Breast epithelium (tissue), 4 donors: ENCODE data around the gene HSPG2. TPM values are rescaled to one million over a fixed set of nuclear protein-coding genes. Genes with fewer than 3 reads are reported as not detected.
"Not testable (repeated sequence)": the region's sequence is repeated elsewhere in the genome, so short reads cannot be mapped to it uniquely, and the experiment has no call there.

ENCODE experiments used
- DNase-seq, 2 donors: peaks; one replicate each; pipeline ENCODE4 v3.0.0-alpha.2; 2019; ENCODE audit warnings: low spot score in 2 of 2
- H3K27ac ChIP-seq, 2 donors: fragments of 200-600 bp; sonication (generic) in 1 of 2; one replicate each; pipeline ENCODE4 v1.5.1; 2016 to 2019; ENCODE audit warnings: mild to moderate bottlenecking in 1 of 2
- H3K27me3 ChIP-seq, 2 donors: fragments of 200-600 bp; sonication (generic) in 1 of 2; one replicate each; pipeline versions ENCODE4 v1.5.1 to v1.6.0; 2017 to 2019; ENCODE audit warnings: control low read depth in 1 of 2, mild to moderate bottlenecking in 1 of 2
- H3K36me3 ChIP-seq: fragments of 200-600 bp; one replicate; pipeline ENCODE4 v1.5.1; 2019
- H3K4me1 ChIP-seq, 2 donors: fragments of 200-600 bp; sonication (generic); one replicate each; pipeline ENCODE4 v1.5.1; 2016 to 2019; ENCODE audit warnings: control low read depth in 1 of 2
- H3K4me3 ChIP-seq, 3 donors: fragments of 200-600 bp; sonication (generic); 1 replicate in 2 of 3; 2 replicates in 1 of 3; pipeline ENCODE4 v1.5.1; 2016 to 2019; ENCODE audit warnings: mild to moderate bottlenecking in 3 of 3, moderate library complexity in 2 of 3
- H3K9me3 ChIP-seq, 2 donors: fragments of 200-600 bp; sonication (generic) in 1 of 2; one replicate each; pipeline ENCODE4 v1.5.1; 2016 to 2019; ENCODE audit warnings: control low read depth in 1 of 2
- POLR2A ChIP-seq: fragments of 450-650 bp; IDR thresholded peaks from one replicate; pipeline ENCODE4 v1.6.1; 2016; ENCODE audit warnings: antibody characterized with exemption, mild to moderate bottlenecking, moderate library complexity
- POLR2AphosphoS5 ChIP-seq, 3 donors: sonication (generic); formaldehyde crosslinking; IDR thresholded peaks; one replicate each; pipeline ENCODE4 v1.6.1; 2017; ENCODE audit warnings: antibody characterized with exemption in 3 of 3
- intact Hi-C: fragments of 100-400 bp; cut with DNase I; formaldehyde crosslinking; loops from one replicate; pipeline ENCODE4 v1.15.1; 2023; ENCODE audit warnings: low total_unique reads
- total RNA-seq, 3 donors: library from RNA; depleted of rRNA; stranded (reverse); fragments of >200 nt; gene quantifications; one replicate each; pipeline ENCODE4 v1.1.0, GENCODE V29; 2016
- TF ChIP-seq, protein P1 (sequence below), 3 donors: fragments of 450-650 bp; IDR thresholded peaks; one replicate each; pipeline ENCODE4 v1.5.1; 2016 to 2017; ENCODE audit warnings: antibody characterized with exemption in 3 of 3, mild to moderate bottlenecking in 3 of 3, moderate library complexity in 3 of 3

Gene HSPG2
- total RNA-seq, 3 donors from 2014 or later = 48.3 to 219 (median 95.0) TPM

DNA sequence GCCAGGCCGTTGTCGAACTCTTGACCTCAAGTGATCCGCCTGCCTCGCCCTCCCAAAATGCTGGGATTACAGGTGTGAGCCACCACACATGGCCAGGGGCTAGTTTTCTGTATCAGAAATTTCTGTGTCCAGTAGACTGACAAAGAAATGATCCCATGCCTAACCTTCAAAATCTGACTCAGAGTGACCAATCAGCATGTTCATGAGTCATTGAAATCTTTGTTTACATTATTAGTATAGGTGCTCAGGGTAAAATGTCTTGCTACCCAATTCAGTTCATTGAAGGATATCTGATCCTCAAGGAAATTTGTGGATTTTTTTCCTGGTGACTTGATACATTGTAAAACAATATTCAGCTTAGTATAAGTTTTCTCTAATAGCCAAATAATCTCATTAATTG lies 136.0 kb downstream of the HSPG2 start:
- intact Hi-C loops = loop anchor here (5.0 kb wide), 1 partner anchor 1384 kb away; no protein-coding TSS in a partner anchor
- no peaks in the 10 kb centered on the region for H3K36me3 ChIP-seq
- H3K4me3 ChIP-seq = no peak overlapping the region

DNA sequence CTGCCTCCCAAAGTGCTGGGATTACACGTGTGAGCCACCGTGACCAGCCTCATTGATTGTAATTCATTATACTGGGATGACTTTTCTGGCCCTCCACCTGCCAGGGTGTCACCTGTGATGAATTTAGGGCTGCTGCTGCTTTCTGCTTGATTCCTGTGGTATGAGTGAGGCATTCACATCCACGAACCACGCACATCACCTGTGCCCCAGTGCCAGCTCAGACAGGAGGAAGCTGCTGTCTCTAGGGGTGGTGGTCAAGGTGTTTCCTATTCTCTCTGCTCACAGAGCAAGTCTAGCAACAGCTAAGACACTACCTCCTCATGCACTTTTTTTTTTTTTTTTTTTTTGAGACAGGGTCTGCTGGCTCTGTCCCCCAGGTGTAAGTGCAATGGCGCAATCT lies 137.4 kb downstream of the HSPG2 start:
- Histone ChIP-seq H3K4me3 (no peak overlapping the region), H3K4me1 (no peaks in the 10 kb centered on the region), H3K36me3 (no peaks in the 10 kb centered on the region), H3K27me3 (no peaks in the 10 kb centered on the region), H3K9me3 (peaks cover 6 to 7% of the 10 kb centered on the region in 2 donors), H3K27ac (no peak overlapping the region)
- TF ChIP-seq POLR2AphosphoS5 (IDR thresholded peaks at IDR 0.05) (no peak), POLR2A (no peak)
- TF ChIP-seq, protein P1, sequence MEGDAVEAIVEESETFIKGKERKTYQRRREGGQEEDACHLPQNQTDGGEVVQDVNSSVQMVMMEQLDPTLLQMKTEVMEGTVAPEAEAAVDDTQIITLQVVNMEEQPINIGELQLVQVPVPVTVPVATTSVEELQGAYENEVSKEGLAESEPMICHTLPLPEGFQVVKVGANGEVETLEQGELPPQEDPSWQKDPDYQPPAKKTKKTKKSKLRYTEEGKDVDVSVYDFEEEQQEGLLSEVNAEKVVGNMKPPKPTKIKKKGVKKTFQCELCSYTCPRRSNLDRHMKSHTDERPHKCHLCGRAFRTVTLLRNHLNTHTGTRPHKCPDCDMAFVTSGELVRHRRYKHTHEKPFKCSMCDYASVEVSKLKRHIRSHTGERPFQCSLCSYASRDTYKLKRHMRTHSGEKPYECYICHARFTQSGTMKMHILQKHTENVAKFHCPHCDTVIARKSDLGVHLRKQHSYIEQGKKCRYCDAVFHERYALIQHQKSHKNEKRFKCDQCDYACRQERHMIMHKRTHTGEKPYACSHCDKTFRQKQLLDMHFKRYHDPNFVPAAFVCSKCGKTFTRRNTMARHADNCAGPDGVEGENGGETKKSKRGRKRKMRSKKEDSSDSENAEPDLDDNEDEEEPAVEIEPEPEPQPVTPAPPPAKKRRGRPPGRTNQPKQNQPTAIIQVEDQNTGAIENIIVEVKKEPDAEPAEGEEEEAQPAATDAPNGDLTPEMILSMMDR (IDR thresholded peaks at IDR 0.05) = no peak
- no peak for DNase-seq
- intact Hi-C loops = loop anchor here (5.0 kb wide), 1 partner anchor 1382 kb away; no protein-coding TSS in a partner anchor

More for the DNA sequence above, 136.0 kb downstream of the HSPG2 start:
- Histone ChIP-seq H3K9me3 (no peaks in the 10 kb centered on the region), H3K27ac (no peak overlapping the region), H3K4me1 (no peaks in the 10 kb centered on the region), H3K27me3 (no peaks in the 10 kb centered on the region)
- TF ChIP-seq POLR2A (no peak), POLR2AphosphoS5 (IDR thresholded peaks at IDR 0.05) (no peak)
- TF ChIP-seq, protein P1 (IDR thresholded peaks at IDR 0.05) = no peak
- no peak for DNase-seq

DNA sequence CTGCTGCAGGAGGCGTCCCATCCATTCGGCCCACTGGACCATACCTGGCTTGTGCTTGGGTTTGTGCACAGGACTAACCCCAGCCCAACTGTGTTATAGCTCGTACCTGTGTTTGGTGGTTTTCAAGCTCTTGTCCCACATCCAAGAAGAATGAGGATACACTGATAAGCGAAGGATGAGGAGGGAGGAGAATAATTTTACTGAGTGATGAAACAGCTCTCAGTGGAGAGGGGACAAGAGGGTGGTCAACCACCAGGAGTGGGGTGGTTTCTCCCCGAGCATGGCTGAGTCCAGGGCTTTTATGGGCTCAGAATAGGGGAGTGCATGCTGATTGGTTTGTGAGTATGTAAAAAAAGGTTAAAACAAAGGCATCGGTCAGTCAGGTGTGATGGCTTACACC lies 142.0 kb downstream of the HSPG2 start:
- DNase-seq = no peak
- no peaks in the 10 kb centered on the region for H3K27me3 ChIP-seq
- no peak overlapping the region for H3K27ac ChIP-seq
- intact Hi-C loops = no loop called here
- TF ChIP-seq POLR2A = no peak
- no peak for TF ChIP-seq POLR2AphosphoS5 (IDR thresholded peaks at IDR 0.05)
- H3K9me3 ChIP-seq = peaks cover 6 to 9% of the 10 kb centered on the region in 2 donors
- H3K4me1 ChIP-seq = no peaks in the 10 kb centered on the region
- no peaks in the 10 kb centered on the region for H3K36me3 ChIP-seq
- H3K4me3 ChIP-seq = no peak overlapping the region

DNA sequence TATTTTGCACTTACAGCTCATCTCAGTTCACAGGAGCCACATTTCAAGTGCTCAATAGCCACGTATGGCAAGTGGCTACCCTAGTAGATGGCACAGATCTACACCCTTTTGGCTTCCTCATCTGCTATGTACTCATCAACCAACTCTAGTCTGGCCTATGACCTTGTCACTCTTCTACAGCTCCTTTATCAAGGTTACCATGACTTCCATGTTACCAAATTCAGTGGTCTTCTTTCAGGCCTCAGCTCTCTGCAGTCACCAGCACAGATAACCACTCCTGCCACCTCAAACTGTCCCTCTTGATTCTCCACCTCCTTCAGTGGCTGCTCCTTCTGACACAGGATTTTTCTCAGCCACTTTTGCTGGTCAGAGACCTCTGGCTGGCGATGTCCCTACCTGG lies 142.5 kb downstream of the HSPG2 start:
- H3K27ac ChIP-seq = no peak overlapping the region
- H3K36me3 ChIP-seq = no peaks in the 10 kb centered on the region
- H3K27me3 ChIP-seq = no peaks in the 10 kb centered on the region
- no peak for DNase-seq
- intact Hi-C loops = no loop called here
- H3K9me3 ChIP-seq = peaks cover 6 to 9% of the 10 kb centered on the region in 2 donors
- H3K4me1 ChIP-seq = no peaks in the 10 kb centered on the region
- no peak overlapping the region for H3K4me3 ChIP-seq
- TF ChIP-seq, protein P1 (IDR thresholded peaks at IDR 0.05) = no peak
- TF ChIP-seq POLR2A (no peak), POLR2AphosphoS5 (IDR thresholded peaks at IDR 0.05) (no peak)

DNA sequence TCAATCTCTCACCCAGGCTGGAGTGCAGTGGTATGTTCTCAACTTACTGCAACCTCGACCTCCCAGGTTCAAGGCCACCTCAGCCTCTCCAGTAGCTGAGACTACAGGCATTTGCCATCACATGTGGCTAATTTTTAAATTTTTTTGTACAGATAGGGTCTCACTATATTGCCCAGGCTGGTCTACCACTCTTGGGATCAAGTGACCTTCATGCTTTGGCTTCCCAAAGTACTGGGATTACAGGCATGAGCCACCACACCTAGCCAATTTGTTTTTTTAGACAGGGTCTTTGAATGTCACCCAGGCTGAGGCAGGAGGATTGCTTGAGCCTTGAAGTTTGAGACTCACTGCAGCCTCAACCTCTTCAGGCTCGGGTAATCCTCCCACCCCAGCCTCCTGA lies 144.0 kb downstream of the HSPG2 start:
- peaks cover 6 to 9% of the 10 kb centered on the region in 2 donors for H3K9me3 ChIP-seq
- H3K4me1 ChIP-seq = peaks cover 0 to 7% of the 10 kb centered on the region in 2 donors
- no peaks in the 10 kb centered on the region for H3K27me3 ChIP-seq
- H3K4me3 ChIP-seq = no peak overlapping the region
- no peak for DNase-seq
- H3K27ac ChIP-seq = no peak overlapping the region
- TF ChIP-seq, protein P1 (IDR thresholded peaks at IDR 0.05) = no peak
- TF ChIP-seq POLR2A (no peak), POLR2AphosphoS5 (IDR thresholded peaks at IDR 0.05) (no peak)
- intact Hi-C loops = no loop called here
- no peaks in the 10 kb centered on the region for H3K36me3 ChIP-seq

DNA sequence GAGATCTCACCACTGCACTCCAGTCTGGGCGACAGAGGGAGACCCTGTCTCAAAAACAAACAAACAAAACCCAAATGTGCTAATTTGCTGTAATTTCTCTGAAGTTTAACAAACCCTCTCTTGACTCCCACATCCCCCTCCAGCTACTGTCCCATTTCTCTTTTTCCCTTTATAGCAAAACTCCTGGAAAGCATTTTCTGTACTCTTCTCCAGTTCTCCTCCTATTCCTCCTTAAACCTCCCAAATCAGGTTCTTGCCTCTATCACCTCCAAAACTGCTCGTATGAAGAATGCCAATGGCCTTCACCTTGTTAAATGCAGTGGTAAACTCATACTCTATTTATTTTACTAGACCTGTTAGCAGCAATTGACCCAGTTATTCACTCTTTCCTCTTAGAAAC lies 150.5 kb downstream of the HSPG2 start:
- no peak overlapping the region for H3K4me3 ChIP-seq
- no peak overlapping the region for H3K27ac ChIP-seq
- intact Hi-C loops = no loop called here
- H3K4me1 ChIP-seq = peaks cover 0 to 7% of the 10 kb centered on the region in 2 donors
- H3K27me3 ChIP-seq = no peaks in the 10 kb centered on the region
- DNase-seq = no peak
- H3K9me3 ChIP-seq = no peaks in the 10 kb centered on the region
- no peaks in the 10 kb centered on the region for H3K36me3 ChIP-seq
- TF ChIP-seq, protein P1 (IDR thresholded peaks at IDR 0.05) = no peak
- no peak for TF ChIP-seq POLR2A
- no peak for TF ChIP-seq POLR2AphosphoS5 (IDR thresholded peaks at IDR 0.05)

DNA sequence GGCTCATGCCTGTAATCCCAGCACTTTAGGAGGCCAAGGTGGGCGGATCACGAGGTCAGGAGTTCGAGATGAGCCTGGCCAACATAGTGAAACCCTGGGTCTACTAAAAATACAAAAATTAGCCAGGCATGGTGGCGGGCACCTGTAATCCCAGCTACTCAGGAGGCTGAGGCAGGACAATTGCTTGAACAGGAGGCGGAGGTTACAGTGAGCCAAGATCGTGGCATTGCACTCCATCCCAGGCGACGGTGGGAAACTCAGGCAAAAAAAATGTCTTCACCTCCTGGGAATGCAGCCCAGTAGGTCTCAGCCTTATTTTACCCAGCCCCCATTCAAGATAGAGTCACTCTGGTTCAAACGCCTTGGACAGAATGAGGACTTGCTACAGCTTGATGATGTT lies 151.3 kb downstream of the HSPG2 start:
- H3K9me3 ChIP-seq, H3K4me1 ChIP-seq, H3K4me3 ChIP-seq, intact Hi-C loops, H3K27me3 ChIP-seq, H3K27ac ChIP-seq, DNase-seq, H3K36me3 ChIP-seq: not testable (repeated sequence)
